D721Med (cell line): ENCODE results near the gene TREML2.
"Not testable (repeated sequence)": the region's sequence is repeated elsewhere in the genome, so short reads cannot be mapped to it uniquely, and the experiment has no call there.

Experiments
- DNase-seq: peaks from one replicate; pipeline ENCODE4 v3.0.0; 2011; ENCODE audit warnings: low spot score; ENCODE audit not compliant: insufficient read length
- FAIRE-seq: peaks from 2 replicates; lab custom pipeline; 2011; peaks lifted over from hg19 to GRCh38; lab: Jason Lieb, UNC
- TF ChIP-seq, protein P1 (sequence below): IDR thresholded peaks from 2 replicates; pipeline ENCODE4 v1.5.1; 2012; ENCODE audit warnings: mild to moderate bottlenecking, control low read depth; ENCODE audit not compliant: insufficient read depth; ENCODE audit errors: missing control alignments

Gene TREML2, protein sequence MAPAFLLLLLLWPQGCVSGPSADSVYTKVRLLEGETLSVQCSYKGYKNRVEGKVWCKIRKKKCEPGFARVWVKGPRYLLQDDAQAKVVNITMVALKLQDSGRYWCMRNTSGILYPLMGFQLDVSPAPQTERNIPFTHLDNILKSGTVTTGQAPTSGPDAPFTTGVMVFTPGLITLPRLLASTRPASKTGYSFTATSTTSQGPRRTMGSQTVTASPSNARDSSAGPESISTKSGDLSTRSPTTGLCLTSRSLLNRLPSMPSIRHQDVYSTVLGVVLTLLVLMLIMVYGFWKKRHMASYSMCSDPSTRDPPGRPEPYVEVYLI

DNA sequence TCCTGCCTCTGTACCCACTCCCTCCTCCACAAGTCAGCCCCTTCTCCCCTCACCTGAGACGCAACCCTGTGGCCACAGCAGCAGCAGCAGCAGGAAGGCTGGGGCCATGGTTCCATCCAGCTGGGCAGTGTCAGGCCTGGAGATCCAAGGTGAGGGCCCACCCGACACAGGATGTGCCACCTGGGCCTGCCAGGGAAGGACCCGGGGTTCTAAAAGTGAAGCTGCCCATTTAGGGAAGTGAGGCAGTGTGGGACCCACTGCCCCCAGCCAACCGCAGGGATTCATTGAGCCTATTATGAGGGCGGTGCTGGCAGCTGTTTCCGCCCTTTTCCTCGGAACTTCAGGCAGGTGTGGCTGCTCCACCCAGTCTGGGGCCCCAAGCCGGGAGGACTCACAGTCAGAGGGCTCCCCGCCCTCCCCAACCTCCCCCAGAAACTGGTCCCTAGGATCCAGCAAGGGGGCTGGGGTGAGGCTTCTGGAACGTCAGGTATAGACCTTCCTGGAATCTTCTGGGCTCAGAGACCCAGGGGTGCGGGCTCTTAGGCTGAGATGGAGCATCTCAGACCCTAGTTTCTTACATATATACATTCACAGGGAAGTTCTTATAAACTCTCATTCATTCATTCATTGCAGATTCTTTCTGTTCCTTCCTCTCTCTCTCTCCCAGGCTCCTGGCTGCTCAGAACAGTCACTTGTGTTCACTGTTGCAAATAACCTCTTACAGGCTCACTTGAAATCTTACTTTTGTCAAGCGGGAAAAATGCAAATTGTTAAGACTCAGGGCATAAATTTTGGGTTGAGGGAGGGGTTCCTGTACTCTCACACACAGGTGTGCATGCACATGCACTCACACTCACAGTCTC is at the start of gene TREML2:
Gene TREML2 (minus strand): TSS at position 249 of the 863 bp plus-strand sequence. CDS start 141 bp downstream, at position 108.
- TF ChIP-seq, protein P1, sequence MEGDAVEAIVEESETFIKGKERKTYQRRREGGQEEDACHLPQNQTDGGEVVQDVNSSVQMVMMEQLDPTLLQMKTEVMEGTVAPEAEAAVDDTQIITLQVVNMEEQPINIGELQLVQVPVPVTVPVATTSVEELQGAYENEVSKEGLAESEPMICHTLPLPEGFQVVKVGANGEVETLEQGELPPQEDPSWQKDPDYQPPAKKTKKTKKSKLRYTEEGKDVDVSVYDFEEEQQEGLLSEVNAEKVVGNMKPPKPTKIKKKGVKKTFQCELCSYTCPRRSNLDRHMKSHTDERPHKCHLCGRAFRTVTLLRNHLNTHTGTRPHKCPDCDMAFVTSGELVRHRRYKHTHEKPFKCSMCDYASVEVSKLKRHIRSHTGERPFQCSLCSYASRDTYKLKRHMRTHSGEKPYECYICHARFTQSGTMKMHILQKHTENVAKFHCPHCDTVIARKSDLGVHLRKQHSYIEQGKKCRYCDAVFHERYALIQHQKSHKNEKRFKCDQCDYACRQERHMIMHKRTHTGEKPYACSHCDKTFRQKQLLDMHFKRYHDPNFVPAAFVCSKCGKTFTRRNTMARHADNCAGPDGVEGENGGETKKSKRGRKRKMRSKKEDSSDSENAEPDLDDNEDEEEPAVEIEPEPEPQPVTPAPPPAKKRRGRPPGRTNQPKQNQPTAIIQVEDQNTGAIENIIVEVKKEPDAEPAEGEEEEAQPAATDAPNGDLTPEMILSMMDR = no peak
- FAIRE-seq = no peak
- no peak for DNase-seq

DNA sequence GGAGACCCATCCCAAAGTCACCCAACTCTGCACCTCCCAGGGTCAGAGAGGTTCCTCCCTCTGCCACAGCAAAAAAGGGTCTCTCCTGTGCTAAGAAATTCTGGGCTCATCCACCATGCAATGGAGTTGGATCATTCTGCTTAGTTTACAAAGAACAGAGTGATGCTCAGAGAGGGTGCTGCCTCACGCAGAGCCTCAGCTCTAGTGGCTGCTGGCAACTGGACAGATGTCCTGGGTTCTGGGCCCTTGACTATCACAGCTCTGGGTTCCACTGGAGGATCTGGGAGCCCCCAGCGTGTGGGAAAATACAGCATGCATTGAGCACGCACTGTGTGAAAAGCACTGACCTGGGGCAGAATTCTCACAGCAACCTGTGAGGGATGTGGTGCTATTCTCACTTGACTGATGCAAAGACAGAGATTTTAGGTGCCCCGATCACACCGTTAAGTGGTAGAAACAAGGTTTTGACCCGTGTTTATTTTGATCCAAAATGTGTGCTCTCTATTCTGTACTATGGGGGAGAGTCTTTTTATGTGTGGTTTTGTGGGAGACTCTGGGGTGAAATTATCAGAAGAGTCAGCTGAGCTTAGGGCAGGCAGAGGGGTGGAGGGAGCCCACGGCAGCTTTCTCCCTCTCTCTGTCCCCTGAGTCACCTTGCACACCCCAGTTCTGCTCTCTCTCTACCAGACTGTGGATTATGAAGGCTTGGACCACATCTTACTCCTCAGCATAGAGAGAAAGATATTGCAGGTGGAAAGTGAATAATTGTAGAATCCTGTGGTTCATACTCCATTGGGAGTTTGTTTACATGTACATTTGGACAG is 47.1 kb upstream of the TREML2 start:
- FAIRE-seq (no peak), DNase-seq (no peak)
- TF ChIP-seq, protein P1 = no peak

DNA sequence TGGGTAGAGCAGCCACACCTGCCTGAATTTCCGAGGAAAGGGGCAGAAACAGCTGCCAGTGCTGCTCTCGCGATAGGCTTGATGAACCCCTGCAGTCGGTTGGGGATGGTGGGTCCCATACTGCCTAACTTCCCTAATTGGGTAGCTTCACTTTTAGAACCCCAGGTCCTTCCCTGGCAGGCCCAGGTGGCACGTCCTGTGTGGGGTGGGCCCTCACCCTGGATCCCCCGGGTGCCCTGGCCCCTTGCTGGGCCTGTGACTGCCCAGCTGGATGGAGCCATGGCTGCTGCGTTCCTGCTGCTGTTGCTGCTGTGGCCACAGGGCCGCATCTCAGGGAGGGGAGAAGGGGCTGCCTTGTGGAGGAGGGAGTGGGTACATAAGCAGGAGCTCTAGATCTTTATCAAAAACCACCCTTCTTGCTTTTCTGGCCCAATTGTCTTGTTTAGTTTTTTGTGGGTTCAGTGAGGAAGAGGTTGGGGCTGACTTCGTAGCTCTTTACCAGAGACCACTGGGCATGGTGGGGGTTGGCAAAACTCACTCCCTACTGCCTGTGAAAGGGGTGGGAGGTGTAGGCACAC is 46.4 kb upstream of the TREML2 start:
- FAIRE-seq = no peak
- TF ChIP-seq, protein P1 = no peak

DNA sequence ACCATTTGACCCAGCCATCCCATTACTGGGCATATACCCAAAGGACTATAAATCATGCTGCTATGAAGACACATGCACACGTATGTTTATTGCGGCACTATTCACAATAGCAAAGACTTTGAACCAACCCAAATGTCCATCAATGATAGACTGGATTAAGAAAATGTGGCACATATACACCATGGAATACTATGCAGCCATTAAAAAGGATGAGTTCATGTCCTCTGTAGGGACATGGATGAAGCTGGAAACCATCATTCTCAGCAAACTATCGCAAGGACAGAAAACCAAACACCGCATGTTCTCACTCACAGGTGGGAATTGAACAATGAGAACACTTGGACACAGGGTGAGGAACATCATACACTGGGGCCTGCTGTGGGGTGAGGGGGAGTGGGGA is 45.6 kb upstream of the TREML2 start:
- DNase-seq, FAIRE-seq: not testable (repeated sequence)

More for the DNA sequence above, 46.4 kb upstream of the TREML2 start:
- DNase-seq = no peak

DNA sequence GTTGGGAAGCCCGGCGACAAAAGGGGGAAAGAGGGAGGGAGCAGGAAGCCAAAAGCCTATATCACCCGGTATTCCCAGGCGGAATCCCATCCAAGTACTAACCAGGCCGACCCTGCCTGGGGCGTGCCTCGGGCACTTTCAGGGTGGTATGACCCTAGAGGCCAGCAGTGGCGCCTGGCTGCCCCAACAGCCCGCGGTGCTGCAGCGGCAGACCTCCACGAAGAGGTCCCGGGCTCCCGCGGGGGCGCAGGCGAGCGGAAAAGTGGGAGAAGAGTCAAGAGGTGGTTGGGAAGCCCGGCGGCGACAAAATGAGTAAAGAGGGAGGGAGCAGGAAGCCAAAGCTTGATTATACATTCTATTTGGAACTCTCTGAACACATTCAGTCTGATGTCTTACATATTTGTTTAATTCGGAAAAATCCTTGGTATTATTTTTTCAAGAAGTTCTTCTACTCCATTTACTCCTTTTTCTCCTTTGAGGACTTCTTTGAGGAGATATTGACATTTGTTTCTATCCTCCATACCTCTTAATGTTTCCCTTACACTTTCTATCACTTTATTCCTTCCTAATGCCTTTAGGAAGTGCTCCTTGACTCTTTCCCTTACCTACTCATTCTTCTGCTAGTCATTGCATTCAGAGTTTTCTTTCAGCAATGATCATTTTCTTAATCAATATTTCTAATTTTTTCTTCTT is 38.7 kb upstream of the TREML2 start:
- FAIRE-seq = no peak
- TF ChIP-seq, protein P1 = no peak

GRCh38 chr6:41237128-41237527 is 36.2 kb upstream of the TREML2 start:
- TF ChIP-seq, protein P1 = no peak
- DNase-seq (no peak), FAIRE-seq (no peak)

More for the DNA sequence above, 38.7 kb upstream of the TREML2 start:
- DNase-seq = no peak
